GM23338 (cell line): ENCODE results near the gene SLC35B1. TPM values are rescaled to one million over a fixed set of nuclear protein-coding genes. Genes with fewer than 3 reads are reported as not detected.
A peak's percentile ranks its signal among the peaks of the same experiment; 100 is the strongest.
"Not testable (repeated sequence)": the region's sequence is repeated elsewhere in the genome, so short reads cannot be mapped to it uniquely, and the experiment has no call there.

Experiments used
- ATAC-seq: fragments of 200-7000 bp; cut with Tn5 transposase; 3 replicates; pipeline ENCODE4 v1.9.1; 2020
- DNase-seq: peaks from one replicate; pipeline ENCODE4 v3.0.0-alpha.2; 2015; ENCODE audit warnings: low spot score
- H2AFZ ChIP-seq: fragments of 200-600 bp; sonication (generic); 2 replicates; pipeline ENCODE4 v1.8.0; 2016; ENCODE audit warnings: antibody characterized with exemption, mild to moderate bottlenecking, moderate library complexity
- H3F3A ChIP-seq: fragments of 200-600 bp; sonication (generic); replicated peaks from 2 replicates; pipeline ENCODE4 v1.8.0; 2017; ENCODE audit warnings: antibody characterized with exemption, mixed run types, low read depth
- H3K27ac ChIP-seq: fragments of 200-600 bp; sonication (generic); 2 replicates; pipeline ENCODE4 v1.6.1; 2016; ENCODE audit warnings: low read depth
- H3K27me3 ChIP-seq: fragments of 200-600 bp; sonication (generic); 2 replicates; pipeline ENCODE4 v1.8.0; 2016; ENCODE audit warnings: mild to moderate bottlenecking, mixed run types, moderate library complexity; ENCODE audit not compliant: insufficient read depth
- H3K36me3 ChIP-seq: fragments of 200-600 bp; sonication (generic); 2 replicates; pipeline ENCODE4 v1.8.0; 2016; ENCODE audit warnings: mild to moderate bottlenecking; ENCODE audit not compliant: insufficient read depth
- H3K4me1 ChIP-seq: fragments of 200-600 bp; sonication (generic); 2 replicates; pipeline ENCODE4 v1.8.0; 2016; ENCODE audit warnings: mild to moderate bottlenecking, moderate library complexity; ENCODE audit not compliant: insufficient read depth
- H3K4me2 ChIP-seq: fragments of 200-600 bp; sonication (generic); 2 replicates; pipeline ENCODE4 v1.7.1; 2017; ENCODE audit warnings: mixed run types
- H3K4me3 ChIP-seq: fragments of 200-600 bp; sonication (generic); 2 replicates; pipeline ENCODE4 v1.6.1; 2016; ENCODE audit warnings: mixed run types
- H3K79me2 ChIP-seq: fragments of 200-600 bp; sonication (generic); replicated peaks from 2 replicates; pipeline ENCODE4 v1.8.0; 2017; ENCODE audit warnings: mild to moderate bottlenecking; ENCODE audit not compliant: insufficient read depth
- H3K9me2 ChIP-seq: fragments of 200-600 bp; sonication (generic); 2 replicates; pipeline ENCODE4 v1.8.0; 2017; ENCODE audit not compliant: insufficient read depth
- H4K20me1 ChIP-seq: fragments of 200-600 bp; sonication (generic); replicated peaks from 2 replicates; pipeline ENCODE4 v1.8.0; 2017; ENCODE audit warnings: mild to moderate bottlenecking; ENCODE audit not compliant: insufficient read depth
- H3K27ac Mint-ChIP-seq: 2 replicates; pipeline ENCODE4 v1.8.0; 2020; ENCODE audit warnings: inconsistent platforms, mild to moderate bottlenecking, moderate library complexity, mixed read lengths
- H3K27me3 Mint-ChIP-seq: 3 replicates; pipeline ENCODE4 v1.8.0; 2022; ENCODE audit warnings: low read depth, mild to moderate bottlenecking, moderate library complexity, mixed read lengths, inconsistent platforms; ENCODE audit not compliant: insufficient read depth, poor library complexity
- H3K36me3 Mint-ChIP-seq: 3 replicates; pipeline ENCODE4 v1.8.0; 2021; ENCODE audit warnings: low read depth, mild to moderate bottlenecking, inconsistent platforms, moderate library complexity, mixed read lengths
- H3K4me1 Mint-ChIP-seq: 3 replicates; pipeline ENCODE4 v1.8.0; 2020; ENCODE audit warnings: mild to moderate bottlenecking, inconsistent platforms, mixed read lengths
- H3K4me3 Mint-ChIP-seq: 3 replicates; pipeline ENCODE4 v1.8.0; 2021; ENCODE audit warnings: moderate library complexity, mild to moderate bottlenecking, inconsistent platforms, mixed read lengths
- H3K9me3 Mint-ChIP-seq: 3 replicates; pipeline ENCODE4 v1.8.0; 2020; ENCODE audit warnings: moderate library complexity, mild to moderate bottlenecking, inconsistent platforms, mixed read lengths
- CREB1 ChIP-seq: fragments of 250-450 bp; sonication (Bioruptor Pico); IDR thresholded peaks from 2 replicates; pipeline ENCODE4 v1.5.0; 2020; ENCODE audit warnings: low read depth, mild to moderate bottlenecking, moderate library complexity
- ETS1 ChIP-seq: IDR thresholded peaks from 2 replicates; pipeline ENCODE4 v1.6.1; 2016; ENCODE audit warnings: antibody characterized with exemption
- EZH2 ChIP-seq: fragments of 200-600 bp; sonication (generic); IDR thresholded peaks from one replicate; pipeline ENCODE4 v1.8.0; 2017; ENCODE audit warnings: antibody characterized with exemption, mild to moderate bottlenecking, low read depth; ENCODE audit not compliant: unreplicated experiment
- JUNB ChIP-seq: IDR thresholded peaks from one replicate; pipeline ENCODE4 v1.6.1; 2016; ENCODE audit warnings: antibody characterized with exemption; ENCODE audit not compliant: unreplicated experiment
- NANOG ChIP-seq: IDR thresholded peaks from 2 replicates; pipeline ENCODE4 v1.6.1; 2016; ENCODE audit warnings: antibody characterized with exemption, borderline replicate concordance
- REST ChIP-seq: IDR thresholded peaks from one replicate; pipeline ENCODE4 v1.6.1; 2018; ENCODE audit warnings: antibody characterized with exemption; ENCODE audit not compliant: unreplicated experiment
- STAT1 ChIP-seq: IDR thresholded peaks from one replicate; pipeline ENCODE4 v1.6.1; 2016; ENCODE audit warnings: antibody characterized with exemption; ENCODE audit not compliant: unreplicated experiment
- ZNF114 ChIP-seq: fragments of 250-450 bp; sonication (Bioruptor Pico); IDR thresholded peaks from 2 replicates; pipeline ENCODE4 v1.5.0; 2020; ENCODE audit warnings: mild to moderate bottlenecking, moderate library complexity
- ZNF331 ChIP-seq: fragments of 250-450 bp; sonication (Bioruptor Pico); IDR thresholded peaks from 2 replicates; pipeline ENCODE4 v1.5.0; 2020; ENCODE audit warnings: low read depth, mild to moderate bottlenecking, moderate library complexity
- polyA plus RNA-seq: library from polyadenylated mRNA; unstranded; fragments of >200 nt; fragmentation: Nextera tagmentation; extraction: Ambion mirVana; gene quantifications from 2 replicates; pipeline ENCODE4 v1.2.1, GENCODE V29; 2016
- total RNA-seq: library from RNA; depleted of rRNA; stranded (reverse); fragments of >200 nt; shearing (Covaris generic); gene quantifications from 2 replicates; pipeline ENCODE4 v1.2.3, GENCODE V29; 2014
- TF ChIP-seq, protein P1 (sequence below): fragments of 250-450 bp; sonication (Bioruptor Pico); IDR thresholded peaks from 2 replicates; pipeline ENCODE4 v1.5.0; 2020; ENCODE audit warnings: mild to moderate bottlenecking, moderate library complexity

SLC35B1 gene
- total and polyA plus RNA-seq, 2 experiments from 2014 or later, result 56.7 to 58.9 TPM

- H3K27ac Mint-ChIP-seq, result not testable (repeated sequence)
These were observed 16.8 kb upstream of the SLC35B1 start for GRCh38 chr17:49724552-49724951.

DNA sequence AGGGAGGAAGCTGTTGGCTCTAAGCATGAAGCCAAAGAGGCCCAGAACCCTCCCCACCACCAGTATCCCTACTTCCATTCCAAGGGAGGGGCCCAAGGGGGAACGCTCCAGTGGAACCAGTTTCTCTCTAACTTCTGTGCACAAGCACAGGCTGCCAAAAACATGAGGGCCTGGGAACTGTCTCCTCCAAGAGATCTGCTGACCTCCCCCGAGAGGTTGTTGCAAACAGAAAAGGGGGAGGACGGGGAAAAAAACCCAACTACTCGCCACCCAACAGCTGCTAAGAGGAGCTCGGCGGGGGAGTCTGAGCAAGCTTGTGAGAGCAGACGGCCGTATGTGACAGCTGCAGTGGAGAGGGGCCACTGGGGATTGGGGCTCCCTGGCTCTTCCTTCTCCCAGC lies 15.7 kb upstream of the SLC35B1 start:
- H3K9me2 ChIP-seq, result no peaks in the 10 kb centered on the region
- peaks cover 4% of the 10 kb centered on the region for H3K27me3 Mint-ChIP-seq
- H3K27ac ChIP-seq, result 0 out of 2 replicates have a peak overlapping the region, but pooled peaks have one; percentile 50
- H2AFZ ChIP-seq, result no peak overlapping the region
- peaks cover 59% of the 10 kb centered on the region for H3K36me3 Mint-ChIP-seq
- H3K27me3 ChIP-seq, result no peaks in the 10 kb centered on the region
- H3K4me3 ChIP-seq, result no peak overlapping the region
- H3K27ac Mint-ChIP-seq, result 0 out of 2 replicates have a peak overlapping the region, but pooled peaks have one; percentile 59
- 0 out of 2 replicates have a peak, but pooled peaks cover 3% of the 10 kb centered on the region for H3F3A ChIP-seq
- H4K20me1 ChIP-seq, result peaks cover 17% of the 10 kb centered on the region
- H3K4me3 Mint-ChIP-seq, result no peak overlapping the region
- DNase-seq, result no peak
- H3K4me2 ChIP-seq, result no peak overlapping the region
- H3K36me3 ChIP-seq, result peaks cover 8% of the 10 kb centered on the region
- no peaks in the 10 kb centered on the region for H3K4me1 ChIP-seq
- H3K4me1 Mint-ChIP-seq, result peaks cover 4% of the 10 kb centered on the region; the same call in 2 of the 3 replicates
- H3K79me2 ChIP-seq, result peaks cover 16% of the 10 kb centered on the region
- ATAC-seq, result no peak
- H3K9me3 Mint-ChIP-seq, result no peaks in the 10 kb centered on the region; the same call in 2 of the 3 replicates
- TF ChIP-seq ZNF331 (no peak), ETS1 (no peak), REST (no peak), NANOG (no peak), CREB1 (no peak), EZH2 (no peak), ZNF114 (CRISPR knock-in tag) (no peak), JUNB (no peak), STAT1 (no peak)
- TF ChIP-seq, protein P1, sequence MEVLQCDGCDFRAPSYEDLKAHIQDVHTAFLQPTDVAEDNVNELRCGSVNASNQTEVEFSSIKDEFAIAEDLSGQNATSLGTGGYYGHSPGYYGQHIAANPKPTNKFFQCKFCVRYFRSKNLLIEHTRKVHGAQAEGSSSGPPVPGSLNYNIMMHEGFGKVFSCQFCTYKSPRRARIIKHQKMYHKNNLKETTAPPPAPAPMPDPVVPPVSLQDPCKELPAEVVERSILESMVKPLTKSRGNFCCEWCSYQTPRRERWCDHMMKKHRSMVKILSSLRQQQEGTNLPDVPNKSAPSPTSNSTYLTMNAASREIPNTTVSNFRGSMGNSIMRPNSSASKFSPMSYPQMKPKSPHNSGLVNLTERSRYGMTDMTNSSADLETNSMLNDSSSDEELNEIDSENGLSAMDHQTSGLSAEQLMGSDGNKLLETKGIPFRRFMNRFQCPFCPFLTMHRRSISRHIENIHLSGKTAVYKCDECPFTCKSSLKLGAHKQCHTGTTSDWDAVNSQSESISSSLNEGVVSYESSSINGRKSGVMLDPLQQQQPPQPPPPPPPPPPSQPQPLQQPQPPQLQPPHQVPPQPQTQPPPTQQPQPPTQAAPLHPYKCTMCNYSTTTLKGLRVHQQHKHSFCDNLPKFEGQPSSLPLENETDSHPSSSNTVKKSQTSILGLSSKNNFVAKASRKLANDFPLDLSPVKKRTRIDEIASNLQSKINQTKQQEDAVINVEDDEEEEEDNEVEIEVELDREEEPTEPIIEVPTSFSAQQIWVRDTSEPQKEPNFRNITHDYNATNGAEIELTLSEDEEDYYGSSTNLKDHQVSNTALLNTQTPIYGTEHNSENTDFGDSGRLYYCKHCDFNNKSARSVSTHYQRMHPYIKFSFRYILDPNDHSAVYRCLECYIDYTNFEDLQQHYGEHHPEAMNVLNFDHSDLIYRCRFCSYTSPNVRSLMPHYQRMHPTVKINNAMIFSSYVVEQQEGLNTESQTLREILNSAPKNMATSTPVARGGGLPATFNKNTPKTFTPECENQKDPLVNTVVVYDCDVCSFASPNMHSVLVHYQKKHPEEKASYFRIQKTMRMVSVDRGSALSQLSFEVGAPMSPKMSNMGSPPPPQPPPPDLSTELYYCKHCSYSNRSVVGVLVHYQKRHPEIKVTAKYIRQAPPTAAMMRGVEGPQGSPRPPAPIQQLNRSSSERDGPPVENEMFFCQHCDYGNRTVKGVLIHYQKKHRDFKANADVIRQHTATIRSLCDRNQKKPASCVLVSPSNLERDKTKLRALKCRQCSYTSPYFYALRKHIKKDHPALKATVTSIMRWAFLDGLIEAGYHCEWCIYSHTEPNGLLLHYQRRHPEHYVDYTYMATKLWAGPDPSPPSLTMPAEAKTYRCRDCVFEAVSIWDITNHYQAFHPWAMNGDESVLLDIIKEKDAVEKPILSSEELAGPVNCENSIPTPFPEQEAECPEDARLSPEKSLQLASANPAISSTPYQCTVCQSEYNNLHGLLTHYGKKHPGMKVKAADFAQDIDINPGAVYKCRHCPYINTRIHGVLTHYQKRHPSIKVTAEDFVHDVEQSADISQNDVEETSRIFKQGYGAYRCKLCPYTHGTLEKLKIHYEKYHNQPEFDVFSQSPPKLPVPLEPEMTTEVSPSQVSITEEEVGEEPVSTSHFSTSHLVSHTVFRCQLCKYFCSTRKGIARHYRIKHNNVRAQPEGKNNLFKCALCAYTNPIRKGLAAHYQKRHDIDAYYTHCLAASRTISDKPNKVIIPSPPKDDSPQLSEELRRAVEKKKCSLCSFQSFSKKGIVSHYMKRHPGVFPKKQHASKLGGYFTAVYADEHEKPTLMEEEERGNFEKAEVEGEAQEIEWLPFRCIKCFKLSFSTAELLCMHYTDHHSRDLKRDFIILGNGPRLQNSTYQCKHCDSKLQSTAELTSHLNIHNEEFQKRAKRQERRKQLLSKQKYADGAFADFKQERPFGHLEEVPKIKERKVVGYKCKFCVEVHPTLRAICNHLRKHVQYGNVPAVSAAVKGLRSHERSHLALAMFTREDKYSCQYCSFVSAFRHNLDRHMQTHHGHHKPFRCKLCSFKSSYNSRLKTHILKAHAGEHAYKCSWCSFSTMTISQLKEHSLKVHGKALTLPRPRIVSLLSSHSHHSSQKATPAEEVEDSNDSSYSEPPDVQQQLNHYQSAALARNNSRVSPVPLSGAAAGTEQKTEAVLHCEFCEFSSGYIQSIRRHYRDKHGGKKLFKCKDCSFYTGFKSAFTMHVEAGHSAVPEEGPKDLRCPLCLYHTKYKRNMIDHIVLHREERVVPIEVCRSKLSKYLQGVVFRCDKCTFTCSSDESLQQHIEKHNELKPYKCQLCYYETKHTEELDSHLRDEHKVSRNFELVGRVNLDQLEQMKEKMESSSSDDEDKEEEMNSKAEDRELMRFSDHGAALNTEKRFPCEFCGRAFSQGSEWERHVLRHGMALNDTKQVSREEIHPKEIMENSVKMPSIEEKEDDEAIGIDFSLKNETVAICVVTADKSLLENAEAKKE (CRISPR knock-in tag), result no peak

More at GRCh38 chr17:49724552-49724951, 16.8 kb upstream of the SLC35B1 start:
- not testable (repeated sequence) for H3F3A ChIP-seq, H3K27me3 Mint-ChIP-seq, H3K4me3 ChIP-seq, DNase-seq, H3K4me3 Mint-ChIP-seq, H3K9me2 ChIP-seq, H3K27me3 ChIP-seq, H3K4me1 Mint-ChIP-seq, H3K9me3 Mint-ChIP-seq, H3K4me2 ChIP-seq, ATAC-seq, H3K4me1 ChIP-seq, H2AFZ ChIP-seq, H3K36me3 ChIP-seq
- peaks cover 16% of the 10 kb centered on the region for H3K79me2 ChIP-seq
- peaks cover 49% of the 10 kb centered on the region for H3K36me3 Mint-ChIP-seq
- H4K20me1 ChIP-seq, result peaks cover 25% of the 10 kb centered on the region
- 0 out of 2 replicates have a peak overlapping the region, but pooled peaks have one; percentile 14 for H3K27ac ChIP-seq
